ENCODE results near the gene PRKRA. TPM values are rescaled to one million over a fixed set of nuclear protein-coding genes. Genes with fewer than 3 reads are reported as not detected.

PRKRA gene
- total and polyA plus RNA-seq, 9 of the 15 experiments (the other 6 are each of a cell fraction or from before 2014, with no cell fraction given), result 14.1 to 78.1 (median 52.3) TPM

DNA sequence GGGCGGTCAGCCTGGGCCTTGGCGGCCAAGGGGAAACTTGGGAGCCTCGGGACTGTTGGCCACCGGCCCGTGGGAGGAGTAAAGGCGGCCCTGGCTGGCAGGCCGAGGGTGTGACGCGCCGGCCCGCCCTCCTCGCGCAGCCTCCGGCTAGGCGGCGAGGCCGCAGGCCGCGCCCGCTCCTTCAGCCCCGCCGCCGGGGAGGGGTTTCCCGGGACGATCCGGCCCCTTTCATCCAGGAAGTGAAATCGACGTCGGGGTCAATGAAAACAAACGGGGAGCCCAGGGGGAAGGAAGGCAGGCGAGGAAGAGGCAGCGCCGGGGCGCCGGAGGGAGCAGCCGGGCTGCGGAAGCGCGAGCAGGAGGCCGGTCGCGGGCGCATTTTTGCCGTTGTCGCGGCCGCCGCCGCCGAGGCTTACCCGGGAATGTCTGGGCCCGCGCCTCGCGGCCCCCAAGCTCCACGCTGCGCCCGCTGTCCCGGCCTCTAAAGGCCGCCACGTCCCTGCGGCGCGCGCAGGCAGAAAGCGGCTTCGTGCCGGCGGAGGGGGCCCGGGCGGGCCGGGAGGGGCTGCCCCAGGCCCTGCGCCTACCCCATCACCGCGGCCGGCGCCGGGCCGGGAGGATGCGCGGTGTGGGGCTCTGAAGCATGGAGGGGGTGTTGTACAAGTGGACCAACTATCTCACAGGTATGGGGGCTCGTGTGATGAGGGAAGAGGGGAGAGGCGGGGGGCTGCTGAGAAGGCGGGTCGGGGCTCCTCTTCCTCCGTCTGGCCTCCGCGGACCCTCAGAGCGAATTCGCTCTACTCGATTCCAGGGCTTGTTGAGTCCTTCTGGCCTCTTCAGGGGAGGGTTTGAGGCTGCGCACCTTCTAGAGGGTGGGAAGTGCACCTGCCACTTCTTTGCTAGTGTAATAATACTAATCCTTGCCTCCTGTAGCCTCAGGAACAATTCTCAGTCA lies 29.5 kb upstream of the PRKRA start, which contains the start of gene PLEKHA3 (continued):
- TF ChIP-seq MGA (IDR thresholded peaks at IDR 0.05) (no peak), ZNF143 (CRISPR knock-in tag; IDR thresholded peaks at IDR 0.05) (no peak), WHSC1 (IDR thresholded peaks at IDR 0.05; ENCODE audit: low read length) (no peak), MYNN (IDR thresholded peaks at IDR 0.05) (0 out of 2 replicates have a peak, but pooled peaks have one; percentile 36), MYNN (CRISPR knock-in tag; IDR thresholded peaks at IDR 0.05) (no peak), NR2C2 (CRISPR knock-in tag; IDR thresholded peaks at IDR 0.05) (peak; percentile 50; the same call in 1 of the 2 replicates), NR2C2 (tag; IDR thresholded peaks at IDR 0.05) (peak; percentile 98), ETV1 (tag; conservative IDR thresholded peaks at IDR 0.05; ENCODE audit: low read depth) (0 out of 2 replicates have a peak, but pooled peaks have one; percentile 13), CBX1 (IDR thresholded peaks at IDR 0.05; ENCODE audit: low read depth) (peak; percentile 49; the same call in 1 of the 2 replicates), TCFL5 (CRISPR knock-in tag; conservative IDR thresholded peaks at IDR 0.05) (no peak), ZBTB9 (CRISPR knock-in tag; IDR thresholded peaks at IDR 0.05) (0 out of 2 replicates have a peak, but pooled peaks have one; percentile 11)
- TF ChIP-seq, protein P1, sequence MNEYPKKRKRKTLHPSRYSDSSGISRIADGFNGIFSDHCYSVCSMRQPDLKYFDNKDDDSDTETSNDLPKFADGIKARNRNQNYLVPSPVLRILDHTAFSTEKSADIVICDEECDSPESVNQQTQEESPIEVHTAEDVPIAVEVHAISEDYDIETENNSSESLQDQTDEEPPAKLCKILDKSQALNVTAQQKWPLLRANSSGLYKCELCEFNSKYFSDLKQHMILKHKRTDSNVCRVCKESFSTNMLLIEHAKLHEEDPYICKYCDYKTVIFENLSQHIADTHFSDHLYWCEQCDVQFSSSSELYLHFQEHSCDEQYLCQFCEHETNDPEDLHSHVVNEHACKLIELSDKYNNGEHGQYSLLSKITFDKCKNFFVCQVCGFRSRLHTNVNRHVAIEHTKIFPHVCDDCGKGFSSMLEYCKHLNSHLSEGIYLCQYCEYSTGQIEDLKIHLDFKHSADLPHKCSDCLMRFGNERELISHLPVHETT (CRISPR knock-in tag; conservative IDR thresholded peaks at IDR 0.05 in 1 of 2, IDR thresholded peaks at IDR 0.05 in 1 of 2), result peak in 1 of 2 experiments; percentile 10; a peak in 1 of 4 replicates

All from K562 (cell line).